Putamen (tissue), 1 donor: Measurements from ENCODE around the gene ZSCAN18.

ENCODE experiments used
- DNase-seq: peaks from one replicate; pipeline ENCODE4 v3.0.0-alpha.2; 2016; ENCODE audit warnings: low spot score

ZSCAN18 gene

DNA sequence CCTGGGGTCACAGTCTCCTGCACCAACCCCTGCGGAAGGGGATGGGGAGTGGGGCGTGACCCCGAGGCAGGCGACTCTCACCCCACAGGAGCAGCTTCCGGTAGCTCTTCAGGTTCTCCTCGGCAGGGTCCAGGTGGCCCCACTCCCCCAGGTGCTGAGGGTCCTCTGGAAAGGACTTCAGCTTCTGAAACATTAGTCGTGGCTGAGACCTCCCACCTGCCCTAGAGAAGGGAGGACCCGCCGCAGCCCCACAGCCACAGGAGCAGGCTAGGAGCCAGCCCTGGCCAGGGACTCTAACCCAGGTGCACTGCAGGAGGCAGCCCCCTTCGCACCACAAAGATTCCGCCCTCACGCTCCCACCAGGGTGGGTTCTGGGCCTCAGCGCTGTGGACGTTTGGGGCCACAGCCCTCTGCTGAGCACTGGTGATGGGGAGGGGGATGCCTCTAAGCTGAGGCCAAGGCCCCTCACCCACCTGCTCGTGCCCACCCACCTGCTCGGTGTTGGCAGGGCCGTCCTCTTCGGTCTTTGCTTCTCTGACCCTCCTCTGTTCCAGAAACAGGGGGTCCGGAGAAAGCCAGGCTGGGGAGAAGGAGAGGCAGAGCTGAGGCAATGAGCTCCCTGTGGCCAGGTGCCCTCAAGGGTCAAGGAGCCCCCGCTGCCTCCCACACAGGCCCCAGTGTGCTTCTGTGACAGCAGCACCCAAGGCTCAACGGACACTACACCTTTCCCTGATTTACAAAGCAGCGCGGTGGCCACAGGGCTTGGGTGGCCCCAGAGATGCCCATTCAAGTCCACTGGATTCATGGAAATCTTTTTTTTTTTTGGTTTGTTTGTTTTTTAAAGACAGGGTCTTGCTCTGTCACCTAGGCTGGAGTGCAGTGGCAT is 11.0 kb downstream of the ZSCAN18 start:
- no peak for DNase-seq

DNA sequence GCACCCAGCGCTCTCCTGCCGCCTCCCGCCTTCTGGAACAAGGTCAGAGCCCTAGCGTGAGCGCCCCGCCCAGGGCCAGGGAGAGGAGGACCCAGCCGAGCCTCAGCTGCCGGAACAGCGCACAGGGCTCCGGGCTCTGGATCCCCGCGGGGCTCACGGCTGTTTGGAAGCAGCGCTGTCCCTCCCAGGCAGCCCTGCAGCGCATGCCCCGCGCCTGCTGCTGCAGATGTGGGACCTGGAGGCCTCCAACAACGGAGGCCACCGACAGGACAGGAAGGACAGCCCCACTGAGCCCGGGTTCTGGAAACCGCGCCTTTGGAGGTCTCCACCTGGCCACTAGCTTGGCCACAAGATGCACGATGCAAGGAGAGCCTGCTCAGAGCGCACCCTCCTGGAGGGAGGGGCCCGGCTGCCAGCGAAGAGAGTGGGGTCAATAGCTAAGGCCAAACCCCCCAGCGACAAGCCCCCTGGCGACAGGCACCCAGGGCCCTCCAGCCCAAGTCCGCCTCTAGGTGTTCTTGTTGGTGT is 12.6 kb downstream of the ZSCAN18 start:
- DNase-seq, result no peak

DNA sequence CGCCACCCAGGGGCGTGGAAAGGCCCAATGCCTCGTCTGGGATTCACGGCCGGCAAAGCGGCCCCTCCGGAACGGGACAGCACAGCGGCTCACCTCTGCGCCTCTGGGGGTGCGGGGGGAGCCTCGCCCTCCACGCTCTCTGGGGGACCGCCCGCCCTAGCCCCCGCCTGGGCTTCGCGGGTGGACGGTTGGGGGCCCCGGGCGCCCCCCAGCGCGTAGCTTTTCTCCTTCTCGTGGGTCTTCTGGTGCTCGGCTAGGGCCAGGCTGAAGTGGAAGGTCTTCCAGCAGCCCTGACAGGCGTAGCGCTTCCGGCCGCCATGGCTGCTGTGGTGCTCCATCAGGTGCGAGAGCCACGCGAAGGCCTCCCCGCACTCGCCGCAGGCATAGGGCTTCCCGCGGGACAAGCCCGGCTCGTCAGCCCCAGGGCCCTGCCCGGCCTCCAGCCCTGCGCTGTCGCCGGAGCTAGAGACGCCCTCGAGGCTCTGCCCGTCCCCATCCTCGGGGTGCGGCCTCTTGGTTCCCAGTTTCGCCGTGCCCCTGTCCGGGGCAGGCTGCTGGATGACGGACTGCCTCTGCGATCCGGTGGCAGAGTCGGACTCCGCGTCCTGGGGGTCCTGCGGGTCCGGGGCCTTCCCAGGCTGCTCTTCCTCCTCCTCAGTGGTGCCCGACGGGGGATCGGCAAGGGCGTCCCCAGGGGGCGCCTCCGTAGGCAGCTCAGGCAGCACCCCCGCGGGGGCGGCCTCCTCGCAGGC is 13.3 kb downstream of the ZSCAN18 start:
- DNase-seq, result no peak

DNA sequence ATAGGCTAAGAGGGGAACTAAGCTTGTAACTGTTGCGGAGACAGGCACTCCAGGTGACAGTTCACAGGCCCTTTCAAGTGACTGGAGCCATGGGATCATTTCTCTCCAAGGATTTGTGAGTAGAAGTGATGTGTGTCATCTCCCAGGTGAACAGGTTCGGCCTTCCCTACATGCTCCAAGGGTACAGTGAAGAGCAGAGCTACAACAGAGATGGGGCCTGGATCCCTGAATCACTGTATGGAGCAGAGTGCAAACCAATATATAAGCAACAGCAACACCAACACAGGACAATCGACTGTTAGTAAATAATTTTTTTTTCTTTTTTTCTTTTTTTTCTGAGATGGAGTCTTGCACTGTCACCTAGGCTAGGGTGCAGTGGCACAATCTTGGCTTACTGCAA is 15.0 kb downstream of the ZSCAN18 start:
- DNase-seq, result no peak

DNA sequence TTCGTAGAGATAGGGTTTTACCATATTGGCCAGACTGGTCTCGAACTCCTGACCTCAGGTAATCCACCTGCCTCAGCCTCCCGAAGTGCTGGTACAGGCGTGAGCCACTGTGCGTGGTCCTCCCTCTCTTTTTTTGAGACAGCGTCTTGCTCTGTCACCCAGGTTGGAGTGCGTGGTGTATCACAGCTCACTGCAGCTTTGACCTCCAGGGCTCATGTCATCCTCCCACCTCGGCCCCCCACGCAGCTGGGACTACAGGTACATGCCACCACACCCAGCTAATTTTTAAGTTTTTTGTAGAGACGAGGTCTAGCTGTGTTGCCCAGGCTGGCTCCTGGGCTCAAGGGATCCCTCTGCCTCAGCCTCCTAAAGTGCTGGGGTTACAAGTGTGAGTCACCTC is 18.2 kb downstream of the ZSCAN18 start:
- DNase-seq, result no peak

DNA sequence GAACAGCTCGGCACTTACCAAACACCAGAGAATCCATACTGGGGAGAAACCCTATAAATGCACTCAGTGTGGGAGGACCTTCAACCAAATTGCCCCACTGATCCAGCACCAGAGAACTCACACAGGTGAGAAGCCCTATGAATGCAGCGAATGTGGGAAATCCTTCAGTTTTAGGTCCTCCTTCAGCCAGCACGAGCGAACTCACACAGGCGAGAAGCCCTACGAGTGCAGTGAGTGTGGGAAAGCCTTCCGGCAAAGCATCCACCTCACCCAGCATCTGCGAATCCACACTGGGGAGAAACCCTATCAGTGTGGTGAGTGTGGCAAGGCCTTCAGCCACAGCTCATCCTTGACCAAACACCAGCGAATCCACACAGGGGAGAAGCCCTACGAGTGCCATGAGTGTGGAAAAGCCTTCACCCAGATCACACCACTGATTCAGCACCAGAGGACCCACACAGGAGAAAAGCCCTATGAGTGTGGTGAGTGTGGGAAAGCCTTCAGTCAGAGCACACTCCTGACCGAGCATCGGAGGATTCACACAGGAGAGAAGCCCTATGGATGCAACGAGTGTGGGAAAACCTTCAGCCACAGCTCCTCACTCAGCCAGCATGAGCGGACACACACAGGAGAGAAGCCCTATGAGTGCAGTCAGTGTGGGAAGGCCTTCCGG is 30.7 kb downstream of the ZSCAN18 start:
- DNase-seq, result no peak

DNA sequence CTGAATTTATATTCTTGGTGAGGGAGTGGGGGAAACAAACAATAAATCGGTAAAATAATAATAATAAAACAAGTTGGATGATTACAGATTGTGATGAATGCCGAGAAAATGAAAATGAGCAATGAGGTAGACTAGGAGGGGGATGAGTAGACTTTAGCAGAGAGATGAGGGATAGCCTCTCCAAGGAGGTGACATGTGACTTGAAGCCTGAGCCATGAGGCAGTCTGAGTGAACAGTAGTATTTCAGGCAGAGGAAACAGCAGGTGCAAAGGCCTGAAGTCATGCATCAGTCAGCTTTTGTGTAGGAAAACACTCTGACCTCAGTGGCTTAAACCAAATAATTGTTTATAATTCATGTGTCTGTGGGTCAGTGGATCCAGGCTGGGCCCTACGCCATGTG is 34.3 kb downstream of the ZSCAN18 start:
- no peak for DNase-seq

DNA sequence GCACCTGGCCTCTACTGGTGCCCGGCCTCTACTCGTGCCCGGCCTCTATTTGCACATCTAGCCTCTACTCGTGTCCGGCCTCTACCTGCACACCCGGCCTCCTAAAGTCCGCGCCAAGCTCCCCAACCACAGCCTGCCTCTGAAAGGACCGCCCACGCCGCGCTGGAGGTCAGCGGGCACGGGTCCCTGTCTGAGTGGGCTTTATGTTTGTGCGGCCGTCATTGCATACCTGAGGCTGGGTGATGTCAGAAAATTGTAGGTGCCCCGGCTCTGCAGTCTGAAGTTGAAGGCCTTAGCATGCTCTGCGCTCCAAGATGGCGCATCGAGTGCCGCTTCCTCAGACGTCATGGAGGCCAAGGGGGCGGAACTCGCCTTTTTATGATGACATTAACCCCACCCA is 37.8 kb downstream of the ZSCAN18 start:
- no peak for DNase-seq

DNA sequence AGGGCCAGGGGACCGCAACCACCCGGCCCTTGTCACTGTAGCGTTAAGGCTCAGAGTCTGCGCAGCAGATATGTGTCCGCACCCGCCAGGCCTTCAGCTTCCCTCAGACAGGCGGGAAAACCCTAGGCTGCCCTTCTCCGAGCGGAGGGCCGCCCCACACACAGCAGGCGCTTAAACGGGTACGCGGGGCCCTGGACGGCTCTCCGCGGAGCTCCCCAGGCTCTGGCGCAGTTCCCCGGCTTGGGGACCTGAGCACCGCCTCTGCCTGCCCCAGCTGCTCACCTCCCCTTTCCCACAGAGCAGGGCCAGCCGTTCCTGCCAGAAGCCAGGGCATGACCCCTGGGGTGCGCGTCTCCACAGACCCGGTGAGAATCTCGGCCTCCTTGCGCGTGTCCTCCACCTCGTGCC is 38.4 kb downstream of the ZSCAN18 start:
- no peak for DNase-seq

DNA sequence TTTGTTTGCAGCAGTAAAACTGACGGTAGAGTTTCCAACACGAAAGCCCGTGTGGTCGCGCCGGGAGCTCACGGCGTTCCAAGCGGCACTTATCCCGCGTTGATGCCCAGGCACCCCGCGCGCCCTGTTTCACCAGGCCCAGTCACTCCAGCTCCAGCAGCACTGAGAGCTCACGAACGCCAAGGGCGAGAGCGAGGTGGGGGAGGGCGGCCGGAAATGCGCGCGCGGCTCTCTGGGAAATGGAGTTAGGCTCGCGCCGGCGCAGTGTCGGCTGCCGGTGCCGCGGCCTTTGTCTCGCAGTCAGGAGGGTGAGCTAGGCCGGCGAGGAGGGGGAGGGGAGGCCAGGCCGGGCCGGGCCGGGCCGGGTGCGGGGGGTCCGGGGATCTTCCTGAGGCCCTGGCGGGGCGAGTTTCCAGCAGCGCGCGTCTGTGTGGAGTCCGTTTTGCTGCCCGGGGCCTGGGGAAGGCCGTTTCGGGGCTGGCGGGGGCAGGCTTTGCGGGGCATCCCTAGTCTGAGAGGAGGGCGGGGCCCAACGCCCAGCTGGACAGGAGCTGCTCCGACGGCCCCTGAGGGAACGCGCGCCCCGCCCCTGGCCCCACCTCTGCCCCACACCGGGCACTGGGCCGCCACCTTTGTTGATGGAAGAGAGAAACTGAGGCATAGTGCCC is 38.9 kb downstream of the ZSCAN18 start, which contains the start of gene ZNF135:
Gene ZNF135, plus strand, starts transcription at position 280 of the 668 bp plus-strand sequence. CDS start 721 bp downstream, outside the sequence.
- peak; percentile 92 for DNase-seq

DNA sequence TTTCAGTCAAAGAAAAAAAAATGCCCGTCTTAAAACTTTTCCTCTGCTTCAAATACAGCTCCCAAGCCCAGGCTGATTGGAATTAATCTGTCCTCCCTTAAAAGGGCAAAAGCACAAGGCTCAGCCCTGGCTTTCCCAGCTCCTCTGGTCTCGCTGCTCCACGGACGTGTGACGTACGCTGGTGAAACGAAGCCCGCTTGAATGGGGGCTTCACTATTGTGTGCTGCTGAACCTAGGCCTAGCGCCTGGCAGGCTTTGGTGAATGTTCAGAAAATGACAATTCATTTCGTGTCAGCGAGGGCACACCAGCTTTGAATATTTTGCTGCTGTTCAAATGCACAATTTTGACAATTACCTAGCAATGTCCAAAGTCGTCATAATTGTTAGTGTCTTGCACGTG is 39.6 kb downstream of the ZSCAN18 start:
- DNase-seq, result no peak

DNA sequence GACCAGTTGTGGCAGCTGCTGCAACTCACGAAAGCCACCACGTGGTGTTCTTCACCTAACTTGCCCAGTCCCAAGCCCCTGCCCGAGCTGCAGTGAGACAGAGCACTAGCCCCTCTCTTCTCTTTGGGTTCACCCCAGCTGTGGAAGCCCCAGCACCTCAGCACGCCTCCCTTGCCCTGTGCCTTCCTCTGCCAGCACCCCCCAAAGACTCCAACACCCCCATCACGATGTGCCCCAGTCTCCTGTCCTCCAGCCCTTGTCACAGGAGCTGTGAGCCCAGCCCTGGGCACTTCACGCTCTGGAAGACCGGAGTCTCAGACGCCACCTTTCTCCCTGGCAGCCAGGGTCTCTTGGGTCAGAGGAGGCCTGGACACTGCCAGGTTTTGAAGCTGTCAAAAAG is 41.2 kb downstream of the ZSCAN18 start:
- DNase-seq, result no peak

DNA sequence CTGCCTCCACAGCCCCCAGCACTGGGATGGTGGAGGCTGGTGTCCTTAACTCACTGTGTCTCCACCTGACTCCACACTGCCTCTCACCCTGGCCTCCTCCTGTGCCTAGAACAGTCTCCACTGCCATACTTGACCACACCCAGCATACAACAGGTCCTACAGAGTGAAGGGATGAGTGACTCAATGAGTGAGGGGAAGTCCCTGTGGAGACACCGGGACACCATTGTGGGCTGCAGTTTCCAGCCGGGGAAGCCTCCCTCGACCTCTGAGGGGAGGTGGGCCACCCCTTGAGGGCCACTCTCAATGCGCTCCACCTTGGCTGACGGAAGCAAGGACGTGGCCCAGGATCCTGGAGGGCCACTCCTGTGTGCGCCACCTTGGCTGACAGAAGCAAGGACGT is 41.8 kb downstream of the ZSCAN18 start:
- DNase-seq, result no peak

DNA sequence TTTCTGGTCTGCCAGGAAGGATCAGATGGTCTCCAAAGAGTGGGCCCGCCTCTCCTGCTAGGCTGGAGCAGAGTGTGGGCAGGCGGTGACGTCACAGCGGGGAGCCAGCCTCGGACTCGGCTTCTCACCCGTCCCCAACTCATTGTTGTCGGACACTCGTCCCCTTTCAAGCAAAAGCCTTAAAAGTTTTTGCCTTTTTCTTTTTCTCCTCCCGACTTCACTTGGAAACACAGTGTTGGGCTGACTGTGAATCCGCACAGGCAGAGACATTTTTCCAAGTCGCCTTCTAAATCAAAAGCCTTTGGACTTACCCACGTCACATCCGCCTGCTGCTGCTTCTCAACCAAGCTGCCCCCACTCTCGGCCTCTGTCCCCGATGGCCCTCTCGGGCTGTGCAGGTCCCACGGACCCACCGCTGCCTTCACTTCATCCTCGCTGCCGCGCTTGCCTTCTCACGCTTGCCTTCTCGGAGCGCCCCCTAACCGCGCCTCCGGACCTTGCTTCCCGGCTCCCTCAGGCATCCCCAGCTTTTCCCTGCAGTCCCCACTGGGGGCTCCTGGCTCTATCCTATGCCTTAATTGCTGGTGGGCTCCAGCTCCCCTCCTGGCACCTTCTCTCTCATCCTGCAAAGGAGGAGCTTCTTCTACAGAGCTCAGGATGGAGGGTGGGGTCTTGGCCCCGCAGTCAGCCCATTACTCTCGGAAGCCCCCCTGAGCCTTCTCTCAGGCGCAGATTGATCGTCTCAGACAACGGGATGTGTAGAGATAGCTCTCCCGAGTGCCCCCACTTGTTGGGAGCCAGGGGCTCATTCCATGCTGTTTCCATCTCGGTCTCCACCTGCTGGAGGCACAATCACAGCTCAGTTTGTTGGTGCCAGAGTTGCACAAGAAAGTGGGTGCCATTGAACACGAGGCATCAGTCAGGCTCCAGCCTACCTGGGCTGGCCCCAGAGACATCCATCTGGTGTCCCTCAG is 42.8 kb downstream of the ZSCAN18 start:
- DNase-seq, result peak; percentile 64

DNA sequence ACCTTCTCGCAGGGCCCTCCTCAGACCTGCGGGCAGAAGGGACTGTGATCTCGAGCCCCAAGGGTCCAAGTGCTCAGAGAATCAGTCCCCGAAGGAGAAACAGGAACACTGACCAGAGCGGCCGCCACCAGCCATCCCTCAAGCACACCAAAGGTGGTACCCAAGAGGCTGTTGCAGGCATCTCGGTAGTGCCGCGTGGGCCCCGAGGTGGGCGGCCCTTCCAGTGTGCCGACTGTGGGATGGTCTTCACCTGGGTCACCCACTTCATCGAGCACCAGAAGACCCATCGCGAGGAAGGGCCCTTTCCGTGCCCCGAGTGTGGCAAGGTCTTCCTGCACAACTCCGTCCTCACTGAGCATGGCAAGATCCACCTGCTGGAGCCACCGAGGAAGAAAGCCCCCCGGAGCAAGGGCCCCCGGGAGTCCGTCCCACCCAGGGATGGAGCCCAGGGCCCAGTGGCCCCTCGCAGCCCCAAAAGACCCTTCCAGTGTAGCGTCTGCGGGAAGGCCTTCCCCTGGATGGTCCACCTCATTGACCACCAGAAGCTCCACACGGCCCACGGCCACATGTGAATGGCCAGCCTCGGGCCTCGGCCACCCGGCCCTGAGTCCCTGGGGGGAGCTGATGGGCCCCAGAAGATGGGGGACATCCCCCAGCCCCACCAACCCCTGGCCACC is 44.4 kb downstream of the ZSCAN18 start:
- no peak for DNase-seq

DNA sequence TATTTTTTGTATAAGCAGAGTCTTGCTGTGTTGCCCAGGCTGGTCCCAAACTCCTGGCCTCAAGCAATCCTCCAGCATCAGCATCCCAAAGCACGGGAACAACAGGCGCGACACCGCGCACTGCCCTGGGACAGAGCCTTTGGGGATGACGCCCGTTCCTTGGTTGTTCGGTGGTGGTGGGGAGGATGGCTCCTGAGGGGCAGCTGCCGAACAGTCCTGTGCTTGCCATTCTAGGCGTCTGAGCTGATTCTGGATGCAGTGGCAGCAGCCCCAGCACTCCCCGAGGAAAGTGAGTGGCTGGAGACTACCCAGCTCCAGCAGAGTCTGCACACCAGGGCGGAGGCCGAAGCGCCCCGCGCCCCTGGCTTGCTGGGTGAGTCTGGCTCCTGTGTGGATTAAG is 45.8 kb downstream of the ZSCAN18 start:
- no peak for DNase-seq

DNA sequence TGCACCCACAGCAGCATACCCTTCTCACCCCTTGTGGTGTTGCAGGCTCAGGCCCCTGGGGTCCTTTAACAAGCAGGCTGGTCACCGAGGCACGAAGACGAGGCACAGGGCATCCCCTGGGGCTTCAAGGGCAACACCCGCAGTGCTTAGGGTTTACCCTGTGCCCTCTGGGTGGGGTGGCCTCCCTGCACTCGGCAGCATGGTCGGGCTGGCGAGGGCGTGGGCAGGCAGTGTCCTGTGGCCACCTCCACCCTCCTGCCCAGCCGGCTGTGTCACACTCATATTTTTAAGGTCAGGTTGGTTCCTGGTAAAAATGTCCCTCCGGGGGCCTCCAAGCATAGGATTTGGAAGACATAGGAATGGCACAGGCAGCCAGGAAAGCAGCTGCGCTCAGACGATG is 50.4 kb downstream of the ZSCAN18 start:
- DNase-seq, result no peak

DNA sequence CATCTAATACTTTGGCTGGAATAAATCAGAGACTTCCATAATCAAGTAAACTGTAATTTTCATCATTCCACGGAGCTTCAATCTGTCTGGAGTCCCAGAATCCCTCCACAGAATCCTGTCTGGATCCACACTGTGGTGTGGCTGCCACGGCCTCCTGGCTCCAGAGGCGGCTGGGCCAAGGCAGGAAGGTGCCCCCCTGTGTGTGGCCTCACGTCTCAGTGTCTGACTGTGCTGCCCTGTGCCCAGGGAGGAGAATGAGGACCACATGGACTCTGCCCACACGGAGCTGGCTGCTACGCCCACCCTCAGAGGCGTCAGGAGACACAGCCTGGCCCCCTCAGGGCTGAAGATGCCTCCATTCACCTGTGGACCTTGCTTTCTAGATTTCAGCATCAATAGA is 51.2 kb downstream of the ZSCAN18 start:
- no peak for DNase-seq

DNA sequence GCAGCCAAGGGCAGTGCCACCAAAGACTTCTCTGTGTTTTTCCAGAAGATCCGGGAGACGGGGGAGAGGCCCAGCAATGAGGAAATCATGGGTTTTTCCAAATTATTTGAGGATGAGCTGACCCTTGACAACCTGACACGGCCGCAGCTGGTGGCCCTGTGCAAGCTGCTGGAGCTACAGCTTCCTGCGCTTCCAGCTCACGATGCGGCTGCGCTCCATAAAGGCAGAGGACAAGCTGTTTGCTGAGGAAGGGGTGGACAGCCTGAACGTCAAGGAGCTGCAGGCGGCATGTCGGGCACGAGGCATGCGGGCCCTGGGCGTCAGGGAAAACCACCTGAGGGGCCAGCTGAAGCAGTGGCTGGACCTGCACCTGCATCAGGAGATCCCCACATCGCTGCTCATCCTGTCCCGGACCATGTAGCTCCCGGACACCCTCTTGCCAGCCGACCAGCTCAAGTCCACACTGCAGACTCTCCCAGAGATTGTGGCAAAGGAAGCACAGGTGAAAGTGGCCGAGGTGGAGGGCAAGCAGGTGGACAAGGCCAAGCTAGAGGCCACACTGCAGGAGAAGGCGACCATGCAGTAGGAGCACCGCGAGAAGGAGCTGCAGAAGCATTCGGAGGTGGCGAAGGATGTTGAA is 52.5 kb downstream of the ZSCAN18 start:
- no peak for DNase-seq

DNA sequence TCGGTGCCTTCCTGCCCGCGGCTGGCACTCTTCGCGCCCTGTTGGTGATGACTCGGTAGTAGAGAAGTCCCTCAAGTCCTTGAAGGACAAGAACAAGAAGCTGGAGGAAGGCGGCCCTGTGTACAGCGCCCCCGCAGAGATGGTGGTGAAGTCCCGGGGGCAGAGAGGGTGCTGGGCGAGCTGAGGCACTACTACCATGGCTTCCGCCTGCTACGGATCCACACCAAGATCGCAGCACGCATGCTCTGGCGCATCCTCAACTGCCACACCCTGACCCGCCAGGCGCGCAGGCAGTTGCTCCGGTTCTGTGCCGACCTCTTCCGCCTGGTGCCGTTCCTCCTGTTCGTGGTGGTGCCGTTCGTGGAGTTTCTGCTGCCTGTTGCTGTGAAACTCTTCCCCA is 53.1 kb downstream of the ZSCAN18 start:
- DNase-seq, result no peak
